ENCODE results near the gene GSTP1.
"Not testable (repeated sequence)": the region's sequence is repeated elsewhere in the genome, so short reads cannot be mapped to it uniquely, and the experiment has no call there.

Gene GSTP1

DNA sequence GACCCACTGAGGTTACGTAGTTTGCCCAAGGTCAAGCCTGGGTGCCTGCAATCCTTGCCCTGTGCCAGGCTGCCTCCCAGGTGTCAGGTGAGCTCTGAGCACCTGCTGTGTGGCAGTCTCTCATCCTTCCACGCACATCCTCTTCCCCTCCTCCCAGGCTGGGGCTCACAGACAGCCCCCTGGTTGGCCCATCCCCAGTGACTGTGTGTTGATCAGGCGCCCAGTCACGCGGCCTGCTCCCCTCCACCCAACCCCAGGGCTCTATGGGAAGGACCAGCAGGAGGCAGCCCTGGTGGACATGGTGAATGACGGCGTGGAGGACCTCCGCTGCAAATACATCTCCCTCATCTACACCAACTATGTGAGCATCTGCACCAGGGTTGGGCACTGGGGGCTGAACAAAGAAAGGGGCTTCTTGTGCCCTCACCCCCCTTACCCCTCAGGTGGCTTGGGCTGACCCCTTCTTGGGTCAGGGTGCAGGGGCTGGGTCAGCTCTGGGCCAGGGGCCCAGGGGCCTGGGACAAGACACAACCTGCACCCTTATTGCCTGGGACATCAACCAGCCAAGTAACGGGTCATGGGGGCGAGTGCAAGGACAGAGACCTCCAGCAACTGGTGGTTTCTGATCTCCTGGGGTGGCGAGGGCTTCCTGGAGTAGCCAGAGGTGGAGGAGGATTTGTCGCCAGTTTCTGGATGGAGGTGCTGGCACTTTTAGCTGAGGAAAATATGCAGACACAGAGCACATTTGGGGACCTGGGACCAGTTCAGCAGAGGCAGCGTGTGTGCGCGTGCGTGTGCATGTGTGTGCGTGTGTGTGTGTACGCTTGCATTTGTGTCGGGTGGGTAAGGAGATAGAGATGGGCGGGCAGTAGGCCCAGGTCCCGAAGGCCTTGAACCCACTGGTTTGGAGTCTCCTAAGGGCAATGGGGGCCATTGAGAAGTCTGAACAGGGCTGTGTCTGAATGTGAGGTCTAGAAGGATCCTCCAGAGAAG, 1.6 kb downstream of the GSTP1 start:
- Histone ChIP-seq H3K9ac (ENCODE audit: low read depth, low read length) (peak overlapping the region; percentile 96), H3K36me3 (ENCODE audit: insufficient read depth, low read length) (peaks cover 45% of the 10 kb centered on the region), H3K9me3 (ENCODE audit: insufficient read depth, low read depth, low read length) (peaks cover 2% of the 10 kb centered on the region; the same call in 1 of the 2 replicates), H3K4me1 (ENCODE audit: insufficient read depth, low read length) (peaks cover 28% of the 10 kb centered on the region), H3K27ac (ENCODE audit: low read depth, low read length) (peak overlapping the region; percentile 85; the same call in 1 of the 2 replicates), H3K27me3 (ENCODE audit: insufficient read depth, low read length) (peaks cover 5% of the 10 kb centered on the region; the same call in 1 of the 2 replicates), H3K4me3 (ENCODE audit: low read length) (peak overlapping the region; percentile 95)
- WGBS, result 84% methylated on average over 21 of the region's 21 CpGs

GRCh38 chr11:67585911-67586310, 2.3 kb downstream of the GSTP1 start:
- Histone ChIP-seq H3K9ac (ENCODE audit: low read depth, low read length) (no peak overlapping the region), H3K27me3 (ENCODE audit: insufficient read depth, low read length) (peaks cover 5% of the 10 kb centered on the region; the same call in 1 of the 2 replicates), H3K36me3 (ENCODE audit: insufficient read depth, low read length) (peaks cover 45% of the 10 kb centered on the region), H3K4me3 (ENCODE audit: low read length) (no peak overlapping the region), H3K9me3 (ENCODE audit: insufficient read depth, low read depth, low read length) (peaks cover 2% of the 10 kb centered on the region; the same call in 1 of the 2 replicates), H3K27ac (ENCODE audit: low read depth, low read length) (peak overlapping the region; percentile 24; the same call in 1 of the 2 replicates), H3K4me1 (ENCODE audit: insufficient read depth, low read length) (peaks cover 26% of the 10 kb centered on the region)
- WGBS, result 78% methylated on average over 4 of the region's 4 CpGs

GRCh38 chr11:67586568-67587250, 3.1 kb downstream of the GSTP1 start:
- Histone ChIP-seq H3K4me3 (ENCODE audit: low read length) (no peak overlapping the region), H3K27ac (ENCODE audit: low read depth, low read length) (peak overlapping the region; percentile 24; the same call in 1 of the 2 replicates), H3K36me3 (ENCODE audit: insufficient read depth, low read length) (peaks cover 45% of the 10 kb centered on the region), H3K9me3 (ENCODE audit: insufficient read depth, low read depth, low read length) (peaks cover 2% of the 10 kb centered on the region; the same call in 1 of the 2 replicates), H3K4me1 (ENCODE audit: insufficient read depth, low read length) (peaks cover 19% of the 10 kb centered on the region), H3K9ac (ENCODE audit: low read depth, low read length) (no peak overlapping the region), H3K27me3 (ENCODE audit: insufficient read depth, low read length) (peaks cover 4% of the 10 kb centered on the region; the same call in 1 of the 2 replicates)
- 93% methylated on average over 5 of the region's 5 CpGs for WGBS

GRCh38 chr11:67588136-67588503, 4.5 kb downstream of the GSTP1 start:
- 88% methylated on average over 1 of the region's 1 CpG for WGBS
- Histone ChIP-seq H3K9me3 (ENCODE audit: insufficient read depth, low read depth, low read length) (peaks cover 2% of the 10 kb centered on the region; the same call in 1 of the 2 replicates), H3K36me3 (ENCODE audit: insufficient read depth, low read length) (peaks cover 45% of the 10 kb centered on the region), H3K4me3 (ENCODE audit: low read length) (no peak overlapping the region), H3K4me1 (ENCODE audit: insufficient read depth, low read length) (peaks cover 7% of the 10 kb centered on the region; the same call in 1 of the 2 replicates), H3K27ac (ENCODE audit: low read depth, low read length) (no peak overlapping the region), H3K27me3 (ENCODE audit: insufficient read depth, low read length) (no peaks in the 10 kb centered on the region), H3K9ac (ENCODE audit: low read depth, low read length) (no peak overlapping the region)

DNA sequence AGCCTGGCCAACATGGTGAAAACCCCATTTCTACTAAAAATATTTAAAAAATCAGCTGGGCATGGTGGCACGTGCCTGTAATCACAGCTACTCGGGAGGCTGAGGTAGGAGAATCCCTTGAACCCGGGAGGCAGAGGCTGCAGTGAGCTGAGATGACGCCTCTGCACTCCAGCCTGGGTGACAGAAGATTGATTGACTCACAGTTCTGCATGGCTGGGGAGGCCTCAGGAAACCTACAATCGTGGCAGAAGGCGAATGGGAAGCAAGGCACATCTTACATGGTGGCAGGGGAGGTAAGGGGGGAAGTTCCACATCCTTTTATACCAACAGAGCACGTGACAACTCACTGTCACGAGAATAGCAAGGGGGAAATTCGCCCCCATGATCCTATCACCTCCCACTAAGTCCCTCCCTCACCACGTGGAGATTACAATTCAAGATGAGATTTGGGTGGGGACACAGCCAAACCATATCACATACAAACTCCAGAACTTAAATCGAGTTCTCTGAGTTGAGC, 5.3 kb downstream of the GSTP1 start:
- WGBS, result 90% methylated on average over 10 of the region's 11 CpGs
- not testable (repeated sequence) for H3K27ac ChIP-seq (ENCODE audit: low read depth, low read length); H3K9me3 ChIP-seq (ENCODE audit: insufficient read depth, low read depth, low read length); H3K4me3 ChIP-seq (ENCODE audit: low read length); H3K27me3 ChIP-seq (ENCODE audit: insufficient read depth, low read length); H3K9ac ChIP-seq (ENCODE audit: low read depth, low read length); H3K4me1 ChIP-seq (ENCODE audit: insufficient read depth, low read length)
- H3K36me3 ChIP-seq (ENCODE audit: insufficient read depth, low read length), result peaks cover 45% of the 10 kb centered on the region

DNA sequence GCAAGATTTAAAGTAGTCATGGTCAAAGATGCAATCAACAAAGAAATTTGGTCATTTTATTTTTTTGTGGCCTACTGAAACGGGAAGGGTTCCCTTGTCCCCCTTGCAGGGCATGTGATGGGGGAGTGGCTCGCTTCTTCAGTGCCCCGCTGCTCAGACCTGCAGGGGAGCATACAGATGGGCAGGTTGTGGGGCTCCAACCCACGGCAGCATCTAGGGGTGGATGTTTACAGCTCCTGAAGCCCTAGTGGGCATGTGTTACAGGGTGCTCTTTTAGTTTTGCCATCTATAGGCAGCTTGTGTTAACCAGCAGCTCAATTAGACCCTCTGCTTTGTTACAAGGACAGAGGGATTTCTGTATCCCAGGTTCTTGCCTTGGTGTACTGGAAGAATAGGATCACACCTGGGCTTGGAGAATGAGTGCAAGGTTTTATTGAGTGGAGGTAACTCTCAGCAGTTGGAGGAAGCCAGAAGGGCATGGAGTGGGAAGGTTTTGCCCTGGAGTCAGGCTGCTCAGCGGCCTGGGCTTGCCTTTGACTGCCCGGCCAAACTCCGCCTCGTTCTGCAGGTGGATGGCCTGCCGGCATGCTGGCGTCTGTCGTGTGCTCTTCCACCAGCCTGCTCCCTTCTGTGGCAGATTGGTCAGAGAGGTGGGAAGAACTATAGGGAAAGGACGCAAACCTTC, 9.4 kb downstream of the GSTP1 start:
- no peak overlapping the region for H3K9ac ChIP-seq (ENCODE audit: low read depth, low read length)

DNA sequence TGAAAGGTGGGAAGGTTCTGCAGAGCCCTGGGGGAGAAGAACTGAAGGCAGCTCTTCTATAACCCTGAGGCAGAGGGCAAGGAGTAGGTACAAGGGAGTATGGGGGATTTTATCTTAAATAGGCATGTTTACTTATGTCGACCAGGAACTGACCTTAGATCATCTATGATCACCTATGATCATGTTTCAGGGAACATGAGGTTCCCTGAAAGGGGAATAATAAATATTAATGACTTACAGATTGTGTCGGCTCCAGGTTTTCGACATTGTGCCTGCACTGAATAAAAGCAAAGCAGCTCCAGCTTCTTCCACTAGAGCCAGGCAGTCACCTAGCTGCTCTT, 9.9 kb downstream of the GSTP1 start:
- Histone ChIP-seq H3K4me1 (ENCODE audit: insufficient read depth, low read length) (no peaks in the 10 kb centered on the region), H3K9me3 (ENCODE audit: insufficient read depth, low read depth, low read length) (peaks cover 11% of the 10 kb centered on the region), H3K27ac (ENCODE audit: low read depth, low read length) (no peak overlapping the region), H3K36me3 (ENCODE audit: insufficient read depth, low read length) (peaks cover 5% of the 10 kb centered on the region; the same call in 1 of the 2 replicates), H3K9ac (ENCODE audit: low read depth, low read length) (no peak overlapping the region), H3K27me3 (ENCODE audit: insufficient read depth, low read length) (no peaks in the 10 kb centered on the region), H3K4me3 (ENCODE audit: low read length) (no peak overlapping the region)
- WGBS, result 72% methylated on average over 3 of the region's 3 CpGs

More for the DNA sequence above, 9.4 kb downstream of the GSTP1 start:
- Histone ChIP-seq H3K4me3 (ENCODE audit: low read length) (no peak overlapping the region), H3K9me3 (ENCODE audit: insufficient read depth, low read depth, low read length) (peaks cover 10% of the 10 kb centered on the region), H3K36me3 (ENCODE audit: insufficient read depth, low read length) (peaks cover 8% of the 10 kb centered on the region), H3K27ac (ENCODE audit: low read depth, low read length) (no peak overlapping the region), H3K27me3 (ENCODE audit: insufficient read depth, low read length) (no peaks in the 10 kb centered on the region), H3K4me1 (ENCODE audit: insufficient read depth, low read length) (no peaks in the 10 kb centered on the region)
- WGBS, result 74% methylated on average over 12 of the region's 12 CpGs

- no peak overlapping the region for H3K4me3 ChIP-seq (ENCODE audit: low read length)
- H3K9ac ChIP-seq (ENCODE audit: low read depth, low read length), result no peak overlapping the region
- H3K4me1 ChIP-seq (ENCODE audit: insufficient read depth, low read length), result no peaks in the 10 kb centered on the region
- WGBS, result 92% methylated on average over 2 of the region's 3 CpGs
- H3K9me3 ChIP-seq (ENCODE audit: insufficient read depth, low read depth, low read length), result peaks cover 15% of the 10 kb centered on the region
- H3K36me3 ChIP-seq (ENCODE audit: insufficient read depth, low read length), result no peaks in the 10 kb centered on the region
- no peak overlapping the region for H3K27ac ChIP-seq (ENCODE audit: low read depth, low read length)
- H3K27me3 ChIP-seq (ENCODE audit: insufficient read depth, low read length), result no peaks in the 10 kb centered on the region
Observed at GRCh38 chr11:67594480-67594879, 10.9 kb downstream of the GSTP1 start.

GRCh38 chr11:67596753-67597300, 13.2 kb downstream of the GSTP1 start:
- WGBS, result 92% methylated on average over 1 of the region's 1 CpG
- H3K27me3 ChIP-seq (ENCODE audit: insufficient read depth, low read length), result no peaks in the 10 kb centered on the region
- no peaks in the 10 kb centered on the region for H3K36me3 ChIP-seq (ENCODE audit: insufficient read depth, low read length)
- H3K9me3 ChIP-seq (ENCODE audit: insufficient read depth, low read depth, low read length), result peaks cover 15% of the 10 kb centered on the region
- no peaks in the 10 kb centered on the region for H3K4me1 ChIP-seq (ENCODE audit: insufficient read depth, low read length)
- H3K9ac ChIP-seq (ENCODE audit: low read depth, low read length), result no peak overlapping the region
- no peak overlapping the region for H3K4me3 ChIP-seq (ENCODE audit: low read length)
- no peak overlapping the region for H3K27ac ChIP-seq (ENCODE audit: low read depth, low read length)

DNA sequence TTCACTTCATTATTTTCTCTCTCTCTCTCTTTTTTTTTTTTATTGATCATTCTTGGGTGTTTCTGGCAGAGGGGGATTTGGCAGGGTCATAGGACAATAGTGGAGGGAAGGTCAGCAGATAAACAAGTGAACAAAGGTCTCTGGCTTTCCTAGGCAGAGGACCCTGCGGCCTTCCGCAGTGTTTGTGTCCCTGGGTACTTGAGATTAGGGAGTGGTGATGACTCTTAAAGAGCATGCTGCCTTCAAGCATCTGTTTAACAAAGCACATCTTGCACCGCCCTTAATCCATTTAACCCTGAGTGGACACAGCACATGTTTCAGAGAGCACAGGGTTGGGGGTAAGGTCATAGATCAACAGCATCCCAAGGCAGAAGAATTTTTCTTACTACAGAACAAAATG, 13.8 kb downstream of the GSTP1 start:
- H3K9ac ChIP-seq (ENCODE audit: low read depth, low read length); H3K27me3 ChIP-seq (ENCODE audit: insufficient read depth, low read length); H3K4me3 ChIP-seq (ENCODE audit: low read length); H3K27ac ChIP-seq (ENCODE audit: low read depth, low read length); H3K4me1 ChIP-seq (ENCODE audit: insufficient read depth, low read length); H3K36me3 ChIP-seq (ENCODE audit: insufficient read depth, low read length): not testable (repeated sequence)
- WGBS, result no CpG with 5 or more reads among the region's 3 CpGs
- peaks cover 15% of the 10 kb centered on the region for H3K9me3 ChIP-seq (ENCODE audit: insufficient read depth, low read depth, low read length)
